Stimulated activated memory B cell treated with anti-CD40 and anti-IgM and Interleukin-4, amounts not matched to agents 10 μg/mL and 1 μg/mL and 100 μg/mL, for 72 hours (primary cell): ENCODE results near the gene COPS3.

Source experiments
- ATAC-seq: fragments of 150-1000 bp; cut with Tn5 transposase; 2 replicates; pipeline ENCODE4 v1.10.0; 2021
- H3K27ac Mint-ChIP-seq: one replicate; pipeline ENCODE4 v1.8.0; 2022; ENCODE audit warnings: mild to moderate bottlenecking, mixed read lengths
- H3K27me3 Mint-ChIP-seq: one replicate; pipeline ENCODE4 v1.8.0; 2022; ENCODE audit warnings: mixed read lengths
- H3K36me3 Mint-ChIP-seq: one replicate; pipeline ENCODE4 v1.8.0; 2022; ENCODE audit warnings: mixed read lengths
- H3K4me1 Mint-ChIP-seq: one replicate; pipeline ENCODE4 v1.8.0; 2022; ENCODE audit warnings: mixed read lengths
- H3K4me3 Mint-ChIP-seq: one replicate; pipeline ENCODE4 v1.8.0; 2022; ENCODE audit warnings: mild to moderate bottlenecking, moderate library complexity, mixed read lengths
- H3K9me3 Mint-ChIP-seq: one replicate; pipeline ENCODE4 v1.8.0; 2022; ENCODE audit warnings: mixed read lengths

COPS3 gene

DNA sequence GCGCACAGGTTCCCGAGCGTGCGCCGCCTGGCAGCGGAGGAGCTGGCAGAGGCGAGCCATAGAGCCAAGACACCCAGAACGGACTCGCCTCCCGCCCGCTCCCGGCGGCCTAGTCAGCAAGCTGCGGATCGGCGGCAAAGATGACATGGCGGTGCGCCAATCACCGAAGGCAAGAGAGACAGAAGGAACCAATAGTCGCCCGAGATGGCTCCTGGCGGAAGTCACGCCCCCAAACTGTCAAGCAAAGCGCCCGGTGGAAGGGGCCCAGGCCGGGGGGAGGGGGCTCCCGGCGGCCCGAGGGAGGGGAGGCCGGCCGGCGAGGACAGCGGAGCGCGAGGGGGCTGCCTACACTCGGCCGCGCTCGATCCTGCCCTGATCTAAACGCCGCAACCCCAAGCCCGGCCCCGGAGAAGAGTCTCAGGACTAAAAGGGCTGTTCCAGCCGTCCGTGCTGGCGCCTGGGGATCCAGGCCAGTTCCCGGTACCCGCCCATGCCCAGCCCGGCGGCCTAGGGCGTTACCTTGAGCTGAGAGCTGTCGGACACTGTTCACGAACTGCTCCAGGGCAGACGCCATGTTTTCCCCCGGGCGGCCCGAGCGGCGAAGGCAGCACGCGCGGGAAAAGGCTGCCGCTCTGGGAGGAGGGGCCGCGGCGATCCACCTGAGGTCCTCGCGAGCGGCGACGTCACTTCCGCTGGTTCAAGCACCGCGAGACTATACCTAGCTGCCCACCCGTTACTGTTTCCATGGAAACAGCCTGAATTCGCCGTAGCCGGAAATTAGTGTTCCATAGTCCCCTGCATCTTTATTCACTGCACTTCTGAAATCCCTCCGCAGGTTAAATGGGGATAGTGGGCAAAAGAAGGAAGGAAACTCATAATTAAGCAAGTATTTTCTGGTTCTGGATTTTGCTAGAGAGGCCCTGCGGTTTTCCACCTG is at the start of gene COPS3:
Gene COPS3 (minus strand): TSS at position 634 of the 937 bp plus-strand sequence. CDS start 60 bp downstream, at position 574.
- Mint-ChIP-seq H3K4me3 (peak within 1 kb of the TSS; percentile 89), H3K4me1 (peaks cover 29% of the 10 kb centered on the region), H3K27ac (peak within 1 kb of the TSS; percentile 95), H3K9me3 (no peaks in the 10 kb centered on the region), H3K36me3 (peaks cover 6% of the 10 kb centered on the region), H3K27me3 (no peaks in the 10 kb centered on the region)
- peak; percentile 98 for ATAC-seq

DNA sequence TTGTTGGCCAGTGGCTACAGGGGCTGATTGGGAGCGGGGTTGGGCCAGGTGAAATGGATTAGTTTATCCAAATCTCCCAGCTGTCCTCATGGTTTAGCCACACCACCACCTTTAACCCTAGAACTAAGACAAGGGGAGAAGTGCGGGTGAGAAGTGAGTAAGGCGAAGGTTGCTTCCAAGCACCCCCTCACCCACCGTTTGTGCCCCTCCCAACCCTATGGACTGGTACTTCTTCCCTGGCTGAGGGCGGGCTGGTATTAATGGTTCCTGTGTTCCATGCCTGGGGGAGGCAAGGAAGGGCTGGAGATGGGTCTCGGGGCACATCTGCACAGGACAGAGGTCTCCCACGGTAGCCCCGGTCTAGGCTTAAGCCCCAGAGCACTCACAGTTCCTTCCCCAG is 47.2 kb upstream of the COPS3 start:
- no peak overlapping the region for H3K27ac Mint-ChIP-seq
- H3K4me3 Mint-ChIP-seq: no peak overlapping the region
- no peaks in the 10 kb centered on the region for H3K9me3 Mint-ChIP-seq
- no peaks in the 10 kb centered on the region for H3K4me1 Mint-ChIP-seq
- ATAC-seq: no peak
- no peaks in the 10 kb centered on the region for H3K27me3 Mint-ChIP-seq
- H3K36me3 Mint-ChIP-seq: no peaks in the 10 kb centered on the region

DNA sequence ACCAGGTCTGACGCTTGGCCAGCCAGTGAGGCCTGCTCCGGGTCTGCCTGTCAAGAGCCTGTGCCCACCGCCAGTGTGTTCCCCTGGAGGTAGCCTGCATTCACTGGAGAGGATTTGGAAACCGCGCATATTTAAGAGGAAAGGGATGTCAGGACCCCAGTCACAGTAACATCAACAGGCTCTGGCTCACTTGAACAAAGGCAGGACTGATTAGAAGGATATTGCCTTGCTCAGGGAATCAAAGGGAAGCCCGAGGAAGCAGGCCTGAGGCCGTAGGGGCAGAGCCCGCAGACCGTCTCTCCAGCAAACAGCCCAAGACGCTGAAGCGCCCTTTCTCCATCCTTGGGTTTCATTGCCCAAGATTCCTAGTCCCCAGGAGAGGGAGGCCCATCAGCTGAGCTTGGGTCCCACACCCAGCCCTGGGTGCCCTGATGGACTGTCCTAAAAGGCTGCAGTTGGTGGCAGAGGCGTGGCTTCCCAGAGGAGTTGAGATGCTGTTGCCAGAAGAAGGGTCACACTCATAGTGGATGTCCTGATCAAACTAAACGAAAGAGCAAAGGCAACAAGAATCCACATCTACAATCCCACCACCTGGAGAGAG is 45.3 kb upstream of the COPS3 start:
- no peaks in the 10 kb centered on the region for H3K4me1 Mint-ChIP-seq
- H3K27me3 Mint-ChIP-seq: no peaks in the 10 kb centered on the region
- no peaks in the 10 kb centered on the region for H3K36me3 Mint-ChIP-seq
- ATAC-seq: no peak
- H3K9me3 Mint-ChIP-seq: no peaks in the 10 kb centered on the region
- no peak overlapping the region for H3K27ac Mint-ChIP-seq
- no peak overlapping the region for H3K4me3 Mint-ChIP-seq

DNA sequence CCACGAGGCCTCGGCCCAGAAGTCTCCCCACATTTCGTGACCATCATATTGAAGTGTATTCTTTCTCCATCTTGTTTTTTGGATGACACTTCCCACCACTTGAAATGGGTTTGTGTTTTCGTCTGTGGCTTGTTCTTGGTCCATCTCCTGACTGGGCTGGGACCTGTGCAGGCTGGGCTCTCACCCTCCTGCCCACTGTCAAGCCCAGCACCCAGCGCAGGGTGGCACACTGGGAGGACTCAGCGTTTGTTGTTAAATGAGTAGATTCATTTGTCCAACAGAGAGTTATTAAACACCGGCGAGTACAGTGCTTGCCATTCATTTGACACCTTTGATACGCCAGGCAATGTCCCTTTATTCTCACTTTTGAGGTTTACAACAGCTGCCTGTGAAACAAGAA is 44.8 kb upstream of the COPS3 start:
- no peak overlapping the region for H3K4me3 Mint-ChIP-seq
- H3K4me1 Mint-ChIP-seq: no peaks in the 10 kb centered on the region
- H3K27me3 Mint-ChIP-seq: no peaks in the 10 kb centered on the region
- ATAC-seq: no peak
- no peaks in the 10 kb centered on the region for H3K9me3 Mint-ChIP-seq
- H3K27ac Mint-ChIP-seq: no peak overlapping the region
- no peaks in the 10 kb centered on the region for H3K36me3 Mint-ChIP-seq

DNA sequence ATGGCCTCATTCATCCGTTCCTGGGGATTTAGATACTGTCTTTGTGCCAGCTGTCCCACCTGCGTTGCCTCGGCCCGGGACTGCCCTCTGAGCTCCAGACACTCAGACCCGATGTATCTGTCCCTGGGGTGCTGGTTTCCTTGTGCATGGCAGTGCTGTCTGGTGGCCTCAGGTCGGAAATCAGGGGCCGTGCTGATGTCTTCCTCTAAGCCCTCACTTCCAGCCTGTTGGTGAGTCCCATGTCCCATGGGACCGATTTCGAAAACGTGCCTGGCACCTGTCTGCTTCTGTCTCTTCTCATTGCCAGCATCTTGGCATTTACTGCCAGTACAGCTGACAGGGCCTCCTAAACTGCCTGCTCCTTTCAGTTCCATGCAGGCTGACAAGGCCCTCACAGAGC is 44.2 kb upstream of the COPS3 start:
- Mint-ChIP-seq H3K4me1 (no peaks in the 10 kb centered on the region), H3K27ac (no peak overlapping the region), H3K4me3 (no peak overlapping the region), H3K27me3 (no peaks in the 10 kb centered on the region), H3K36me3 (no peaks in the 10 kb centered on the region), H3K9me3 (no peaks in the 10 kb centered on the region)
- ATAC-seq: no peak

DNA sequence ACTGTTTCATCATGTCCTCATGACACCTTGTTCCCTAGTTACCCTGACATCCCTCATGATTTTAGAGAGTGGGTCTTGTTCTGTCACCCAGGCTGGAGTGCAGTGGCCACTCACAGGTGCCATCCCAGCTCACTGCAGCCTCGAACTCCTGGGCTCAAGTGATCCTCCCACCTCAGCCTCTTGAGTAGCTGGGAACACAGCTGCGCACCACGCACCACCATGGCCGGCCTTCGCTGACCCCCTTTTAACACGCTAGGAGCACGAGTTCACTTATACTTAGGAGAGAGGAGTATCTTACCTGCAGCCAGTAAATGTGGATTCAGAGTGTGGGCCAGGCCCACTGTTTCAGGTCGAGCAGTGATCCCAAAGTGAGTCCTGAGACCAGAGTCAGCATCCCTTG is 43.6 kb upstream of the COPS3 start:
- Mint-ChIP-seq H3K27ac (no peak overlapping the region), H3K27me3 (no peaks in the 10 kb centered on the region), H3K9me3 (no peaks in the 10 kb centered on the region), H3K4me3 (no peak overlapping the region), H3K36me3 (no peaks in the 10 kb centered on the region), H3K4me1 (no peaks in the 10 kb centered on the region)
- ATAC-seq: no peak

DNA sequence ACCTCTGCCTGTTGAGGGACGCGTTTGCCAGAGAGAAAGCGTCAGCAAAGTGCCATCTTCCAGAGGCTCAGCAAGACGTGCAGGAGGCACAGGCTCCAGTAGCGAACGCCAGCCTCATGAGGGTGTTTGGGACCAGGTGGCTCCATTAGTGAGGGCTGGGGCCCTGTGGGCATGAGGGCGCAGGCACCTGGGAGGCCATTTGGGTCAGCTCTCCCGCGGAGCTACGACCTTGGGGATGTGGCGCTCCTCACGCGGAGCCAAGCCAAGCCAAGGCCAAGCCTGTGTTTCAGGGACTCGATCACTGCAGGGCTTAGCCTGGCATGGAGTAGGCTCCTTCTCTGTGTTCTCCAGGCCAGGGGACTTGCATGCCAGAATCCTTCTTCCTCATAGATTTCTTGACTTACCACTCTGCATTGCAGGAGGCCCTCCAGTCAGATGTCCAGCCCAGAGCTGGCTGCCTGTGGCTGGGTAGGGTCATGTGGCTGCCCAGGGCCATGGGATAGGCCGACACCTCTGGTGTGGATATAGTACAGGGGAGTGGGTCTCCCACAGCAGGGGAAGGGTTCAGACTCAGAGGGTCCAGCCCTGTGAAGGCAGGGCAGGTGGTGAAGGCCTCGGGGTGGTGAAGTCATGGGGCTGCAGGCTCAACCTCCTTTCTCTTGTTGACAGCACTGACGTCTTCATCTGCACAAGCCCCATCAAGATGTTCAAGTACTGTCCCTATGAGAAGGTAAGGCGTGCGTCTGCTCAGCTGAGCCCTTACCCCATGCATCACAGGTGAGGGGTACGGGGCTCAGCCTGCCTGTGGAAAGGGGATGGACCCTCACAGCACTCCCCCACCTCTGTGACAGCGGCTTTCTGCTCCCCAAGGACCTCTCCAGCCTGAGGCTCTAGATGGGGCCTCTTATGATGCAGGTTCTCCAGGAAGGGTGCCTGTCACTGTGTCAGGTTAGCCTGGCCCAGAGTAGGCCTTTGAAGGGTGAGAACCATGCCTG is 41.8 kb upstream of the COPS3 start:
- H3K27ac Mint-ChIP-seq: no peak overlapping the region
- H3K36me3 Mint-ChIP-seq: no peaks in the 10 kb centered on the region
- peak; percentile 47 for ATAC-seq
- H3K9me3 Mint-ChIP-seq: no peaks in the 10 kb centered on the region
- H3K27me3 Mint-ChIP-seq: no peaks in the 10 kb centered on the region
- H3K4me1 Mint-ChIP-seq: no peaks in the 10 kb centered on the region
- no peak overlapping the region for H3K4me3 Mint-ChIP-seq

DNA sequence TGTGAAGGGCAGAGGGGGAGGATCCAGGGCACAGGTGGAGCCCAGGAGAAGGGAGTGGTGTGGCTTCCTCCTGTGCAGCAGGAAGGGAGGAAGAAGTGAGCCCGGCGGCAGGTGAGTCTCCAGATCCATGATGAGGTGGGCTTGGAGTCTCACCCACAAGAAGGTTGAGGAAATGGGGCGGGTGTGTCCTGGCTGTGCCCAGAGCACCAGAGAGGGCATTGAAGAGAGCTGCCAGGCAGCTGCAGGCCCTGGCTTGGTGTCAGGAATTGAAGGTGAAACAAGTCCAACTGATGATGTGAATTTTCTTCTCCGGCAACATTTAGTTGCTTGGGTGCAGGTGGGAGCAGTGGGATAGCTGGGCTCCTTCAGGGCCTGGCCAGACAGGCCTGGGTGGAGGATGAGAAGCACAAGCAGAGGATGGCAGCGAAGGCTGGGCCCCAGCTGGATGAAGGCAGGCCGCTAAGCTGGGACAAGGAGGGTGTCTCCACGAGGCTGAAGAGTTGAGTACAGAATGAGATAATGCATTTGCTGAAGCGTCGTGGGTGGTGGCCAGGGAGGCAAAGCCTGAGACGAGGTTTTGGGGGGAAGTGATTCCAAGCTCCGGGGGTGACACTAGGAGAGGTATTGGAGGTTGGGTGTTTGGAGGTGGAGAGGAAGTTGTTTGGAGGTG is 40.4 kb upstream of the COPS3 start:
- H3K4me1 Mint-ChIP-seq: no peaks in the 10 kb centered on the region
- no peak overlapping the region for H3K4me3 Mint-ChIP-seq
- H3K36me3 Mint-ChIP-seq: no peaks in the 10 kb centered on the region
- no peaks in the 10 kb centered on the region for H3K27me3 Mint-ChIP-seq
- H3K9me3 Mint-ChIP-seq: no peaks in the 10 kb centered on the region
- H3K27ac Mint-ChIP-seq: no peak overlapping the region
- no peak for ATAC-seq

DNA sequence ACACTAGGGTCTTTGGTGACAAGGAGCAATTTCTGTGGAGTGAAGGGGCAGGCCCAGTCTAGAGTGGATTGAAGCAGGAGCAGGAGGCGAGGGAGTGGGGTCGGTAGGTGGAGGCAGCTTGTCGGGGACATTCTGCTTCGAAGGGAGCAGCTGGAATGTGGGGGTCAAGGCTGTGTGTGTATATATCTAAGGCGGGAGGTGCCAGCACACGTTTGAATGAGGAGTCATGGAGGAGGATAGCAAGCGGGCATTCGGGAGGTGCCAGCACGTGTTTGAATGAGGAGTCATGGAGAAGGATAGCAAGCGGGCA is 39.8 kb upstream of the COPS3 start:
- Mint-ChIP-seq H3K4me1 (no peaks in the 10 kb centered on the region), H3K9me3 (no peaks in the 10 kb centered on the region), H3K27ac (no peak overlapping the region), H3K4me3 (no peak overlapping the region), H3K27me3 (no peaks in the 10 kb centered on the region), H3K36me3 (no peaks in the 10 kb centered on the region)
- ATAC-seq: no peak

DNA sequence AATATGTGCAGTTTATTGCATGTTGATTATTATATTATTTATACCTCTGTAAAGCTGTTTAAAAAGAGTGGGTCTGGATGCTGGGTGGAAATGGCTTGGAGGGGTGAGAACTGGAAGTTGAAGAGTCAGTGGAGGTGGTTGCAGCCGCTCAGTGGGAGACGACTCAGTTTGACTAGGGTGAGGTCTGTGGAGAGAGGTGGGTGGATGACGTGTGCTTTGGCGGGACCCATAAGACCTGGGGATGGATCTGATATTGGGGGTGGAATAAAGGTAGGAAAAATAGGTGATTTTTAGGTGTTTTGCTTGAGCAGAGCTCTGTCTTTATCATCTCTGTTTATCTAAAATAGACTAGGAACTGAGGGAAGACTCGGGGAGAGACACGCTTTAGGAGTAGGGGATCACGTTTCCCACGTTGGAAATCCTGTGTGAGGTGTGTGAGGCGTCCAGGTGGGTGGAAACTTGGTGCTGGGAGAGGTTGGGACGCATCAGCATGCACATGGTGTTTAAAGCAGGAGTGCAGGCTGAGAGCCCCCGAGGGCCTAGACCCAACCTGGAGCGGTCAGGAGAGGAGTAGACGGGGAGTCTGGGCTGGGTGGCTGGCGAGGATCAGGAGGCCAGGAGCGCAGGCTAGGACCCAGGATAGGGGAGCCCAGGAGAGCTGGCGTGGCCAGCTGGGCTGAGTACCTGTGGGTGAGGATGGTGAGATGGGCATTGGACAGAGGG is 39.3 kb upstream of the COPS3 start:
- Mint-ChIP-seq H3K4me3 (no peak overlapping the region), H3K9me3 (no peaks in the 10 kb centered on the region), H3K4me1 (no peaks in the 10 kb centered on the region), H3K27me3 (no peaks in the 10 kb centered on the region), H3K27ac (no peak overlapping the region), H3K36me3 (no peaks in the 10 kb centered on the region)
- no peak for ATAC-seq

DNA sequence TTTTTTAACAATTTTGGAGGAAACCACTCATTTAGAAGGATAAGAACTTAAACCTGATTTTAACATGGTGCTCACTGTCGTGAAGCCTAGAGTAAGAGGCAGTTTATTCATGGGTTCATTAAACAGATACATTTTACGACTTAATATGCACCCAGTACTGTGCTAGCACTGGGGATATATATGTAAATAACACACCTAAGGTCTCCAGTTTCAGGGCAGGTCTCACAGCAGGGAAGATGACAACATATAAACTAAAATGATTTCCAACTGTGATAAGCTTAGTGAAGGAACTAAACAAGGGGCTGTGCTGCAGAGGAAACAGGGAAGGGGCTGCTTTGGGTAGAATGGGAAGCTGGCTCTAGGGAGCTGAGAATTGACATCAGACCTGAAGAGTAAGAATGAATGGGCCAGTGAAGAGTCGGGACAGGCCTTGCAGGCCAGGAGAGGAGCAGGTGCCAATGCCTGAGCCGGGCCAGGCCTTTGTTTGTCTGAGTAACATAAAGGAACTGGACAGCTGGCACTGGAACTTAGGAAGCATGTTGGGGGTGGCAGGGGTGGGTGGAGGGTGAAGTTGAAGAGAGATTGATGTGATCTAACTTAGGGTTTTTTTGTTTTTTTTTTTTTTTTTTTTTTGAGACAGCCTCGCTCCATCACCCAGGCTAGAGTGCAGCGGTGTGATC is 34.2 kb upstream of the COPS3 start:
- Mint-ChIP-seq H3K9me3 (no peaks in the 10 kb centered on the region), H3K36me3 (no peaks in the 10 kb centered on the region), H3K27ac (no peak overlapping the region), H3K27me3 (no peaks in the 10 kb centered on the region), H3K4me1 (peaks cover 6% of the 10 kb centered on the region), H3K4me3 (no peak overlapping the region)
- no peak for ATAC-seq

DNA sequence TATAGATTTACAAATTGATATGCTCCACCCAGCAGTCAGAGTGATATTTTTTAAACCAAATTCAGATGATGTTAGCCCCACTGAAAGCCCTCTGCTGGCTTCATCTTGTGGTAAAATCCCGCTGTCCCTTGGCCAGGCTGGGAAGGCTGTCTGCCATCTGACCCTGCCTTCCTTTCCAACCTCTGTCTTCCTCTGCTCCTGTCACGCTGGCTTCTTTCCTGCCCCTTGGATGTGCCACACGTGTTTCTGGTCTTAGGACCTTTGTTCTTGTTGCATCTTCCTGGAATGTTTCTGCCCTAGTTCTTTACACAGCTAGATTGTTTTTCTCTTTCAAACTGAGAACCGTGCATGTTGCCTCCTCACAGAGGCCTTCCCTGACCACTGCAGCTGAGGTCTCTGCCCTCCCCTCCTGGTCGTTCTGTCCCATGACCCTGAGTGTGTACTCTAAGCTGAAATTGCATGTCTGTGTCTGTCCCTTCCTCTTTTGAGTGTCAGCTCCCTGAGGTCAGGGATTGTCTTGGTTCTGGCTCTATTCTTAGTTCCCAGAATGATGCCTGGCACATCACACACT is 33.5 kb upstream of the COPS3 start:
- H3K27ac Mint-ChIP-seq: no peak overlapping the region
- H3K4me3 Mint-ChIP-seq: no peak overlapping the region
- H3K4me1 Mint-ChIP-seq: peaks cover 6% of the 10 kb centered on the region
- ATAC-seq: no peak
- no peaks in the 10 kb centered on the region for H3K36me3 Mint-ChIP-seq
- H3K9me3 Mint-ChIP-seq: no peaks in the 10 kb centered on the region
- H3K27me3 Mint-ChIP-seq: no peaks in the 10 kb centered on the region

DNA sequence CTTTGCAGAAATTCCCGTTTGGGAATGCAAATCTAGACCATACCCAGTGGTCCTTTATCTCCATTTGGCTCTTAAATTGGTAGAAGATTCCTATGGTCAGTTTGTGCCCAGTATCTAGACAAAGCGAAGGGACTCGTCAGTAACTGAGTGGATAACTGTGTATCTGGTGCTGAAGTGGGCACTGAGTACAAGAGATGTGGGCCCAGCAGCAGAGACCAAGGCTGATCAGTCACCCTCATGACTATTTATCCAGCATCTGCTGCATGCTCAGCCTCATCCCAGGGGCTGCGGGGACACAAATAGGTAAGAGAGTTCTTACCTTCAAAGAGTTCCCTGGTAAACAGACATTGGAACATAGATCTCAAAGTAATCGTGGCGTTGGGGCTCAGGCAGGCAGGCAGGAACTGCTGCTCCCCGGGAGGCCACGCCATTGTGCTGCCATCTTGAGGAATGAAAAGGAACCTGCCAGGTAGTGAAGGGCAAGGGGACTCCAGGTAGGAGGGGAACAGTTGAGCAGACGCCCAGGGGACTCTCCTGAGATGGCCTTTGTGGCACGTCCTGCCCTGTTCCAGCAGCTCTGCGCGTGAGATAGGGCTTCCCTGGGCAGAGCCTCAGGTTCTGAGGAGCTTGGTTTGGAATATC is 32.4 kb upstream of the COPS3 start:
- ATAC-seq: peak; percentile 86
- H3K36me3 Mint-ChIP-seq: no peaks in the 10 kb centered on the region
- no peak overlapping the region for H3K4me3 Mint-ChIP-seq
- no peak overlapping the region for H3K27ac Mint-ChIP-seq
- no peaks in the 10 kb centered on the region for H3K9me3 Mint-ChIP-seq
- no peaks in the 10 kb centered on the region for H3K27me3 Mint-ChIP-seq
- peaks cover 6% of the 10 kb centered on the region for H3K4me1 Mint-ChIP-seq
